ENCODE results near the gene CBFA2T3.

CBFA2T3 gene

DNA sequence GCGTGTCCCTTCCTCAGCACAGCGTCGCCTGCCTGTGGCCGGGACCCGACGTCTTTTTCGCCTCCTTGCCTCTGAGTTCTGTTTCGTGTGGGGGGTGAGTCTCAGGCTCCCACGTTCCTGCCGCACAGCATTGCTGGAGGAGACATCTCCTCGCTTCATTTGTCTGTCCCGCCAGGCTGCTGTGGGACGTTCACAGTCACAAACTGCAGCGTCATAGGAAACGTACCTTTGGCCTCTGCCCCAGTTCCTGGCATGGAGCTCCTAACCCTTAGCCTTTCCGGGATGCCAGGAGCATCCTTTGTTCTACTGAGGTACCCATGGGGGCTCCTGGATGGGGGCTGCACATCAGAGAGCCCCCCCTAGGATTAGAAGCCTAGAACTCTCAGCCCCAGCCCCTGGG lies 18.2 kb upstream of the CBFA2T3 start:
- no peak for DNase-seq

DNA sequence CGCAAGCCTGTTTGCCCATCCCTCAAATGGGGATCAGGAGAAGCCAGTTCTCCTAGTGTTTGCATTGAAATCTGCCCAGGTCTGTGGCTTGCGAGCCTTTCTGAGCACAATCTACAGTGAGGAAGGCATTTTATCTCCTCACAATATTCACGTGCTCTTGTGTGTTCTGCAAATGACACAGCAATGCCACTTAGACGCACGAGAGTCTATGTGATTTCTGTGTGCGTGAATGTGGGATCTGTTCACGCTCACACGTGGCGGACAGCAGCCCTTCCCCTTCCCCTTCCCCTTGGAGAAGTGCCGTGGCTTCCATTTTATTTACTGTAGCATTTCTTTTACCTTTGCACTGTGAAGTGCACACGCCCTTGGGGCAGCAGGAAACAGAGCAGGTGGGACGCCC lies 17.7 kb upstream of the CBFA2T3 start:
- no peak for DNase-seq

DNA sequence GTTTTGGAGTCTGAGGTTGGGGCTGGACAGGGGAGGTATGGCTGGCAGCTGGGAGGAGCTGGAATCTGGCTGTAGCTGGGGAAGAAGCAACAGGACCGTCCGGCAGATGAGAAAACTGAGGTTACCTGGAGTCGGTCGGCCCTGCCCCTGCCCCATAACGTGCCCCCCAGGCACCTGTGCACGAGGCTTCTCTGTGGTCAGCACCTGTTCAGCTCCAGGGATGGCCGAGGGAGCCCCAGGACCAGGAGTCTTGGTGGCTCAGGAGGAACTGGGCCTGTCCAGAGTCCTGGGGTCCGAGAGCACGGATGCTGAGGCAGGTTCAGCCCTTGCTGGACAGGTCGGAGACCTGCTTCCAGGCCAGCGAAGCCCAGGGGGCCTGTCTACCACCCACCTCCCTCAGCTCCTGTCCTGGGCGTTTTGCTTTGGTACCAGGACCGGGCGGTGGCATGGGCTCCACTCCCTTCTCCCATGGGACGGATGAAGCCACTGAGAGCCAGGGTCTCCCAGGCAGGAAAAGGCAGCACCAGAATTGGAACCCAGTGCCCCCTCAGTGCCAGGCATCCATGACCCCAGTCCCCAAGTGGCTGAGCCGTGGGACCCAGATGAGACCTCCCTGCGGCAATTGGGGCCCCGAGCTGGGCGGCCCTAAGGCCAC lies 17.1 kb upstream of the CBFA2T3 start:
- no peak for DNase-seq

DNA sequence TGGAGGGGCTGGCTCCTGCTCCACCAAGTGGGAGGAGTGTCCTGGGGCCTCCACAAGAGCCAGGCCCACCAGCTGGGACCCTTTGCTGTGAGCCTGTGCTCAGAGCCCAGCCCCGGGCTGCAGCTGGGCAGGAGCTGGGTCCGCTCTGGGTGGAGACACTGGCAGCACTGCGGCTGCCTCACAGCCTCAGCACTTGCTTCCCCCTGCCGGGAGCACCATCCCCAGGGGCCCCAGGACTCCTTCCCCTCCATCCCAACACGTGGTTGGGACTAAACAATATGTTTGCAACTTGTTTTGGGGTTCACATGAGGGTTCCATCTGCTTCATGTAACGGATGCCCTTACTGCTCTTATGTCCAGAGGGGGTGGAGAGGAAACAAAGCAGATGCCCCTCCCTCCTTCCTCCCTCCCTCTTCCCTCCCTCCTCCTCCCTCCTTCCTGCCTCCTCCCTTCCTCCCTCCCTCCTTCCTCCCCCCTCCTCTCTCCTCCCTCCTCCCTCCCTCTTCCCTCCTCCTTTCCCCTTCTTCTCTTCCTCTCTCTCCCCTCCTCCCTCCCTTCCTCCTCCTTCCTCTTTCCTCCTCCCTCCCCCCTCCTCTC lies 16.3 kb upstream of the CBFA2T3 start:
- DNase-seq, result no peak

DNA sequence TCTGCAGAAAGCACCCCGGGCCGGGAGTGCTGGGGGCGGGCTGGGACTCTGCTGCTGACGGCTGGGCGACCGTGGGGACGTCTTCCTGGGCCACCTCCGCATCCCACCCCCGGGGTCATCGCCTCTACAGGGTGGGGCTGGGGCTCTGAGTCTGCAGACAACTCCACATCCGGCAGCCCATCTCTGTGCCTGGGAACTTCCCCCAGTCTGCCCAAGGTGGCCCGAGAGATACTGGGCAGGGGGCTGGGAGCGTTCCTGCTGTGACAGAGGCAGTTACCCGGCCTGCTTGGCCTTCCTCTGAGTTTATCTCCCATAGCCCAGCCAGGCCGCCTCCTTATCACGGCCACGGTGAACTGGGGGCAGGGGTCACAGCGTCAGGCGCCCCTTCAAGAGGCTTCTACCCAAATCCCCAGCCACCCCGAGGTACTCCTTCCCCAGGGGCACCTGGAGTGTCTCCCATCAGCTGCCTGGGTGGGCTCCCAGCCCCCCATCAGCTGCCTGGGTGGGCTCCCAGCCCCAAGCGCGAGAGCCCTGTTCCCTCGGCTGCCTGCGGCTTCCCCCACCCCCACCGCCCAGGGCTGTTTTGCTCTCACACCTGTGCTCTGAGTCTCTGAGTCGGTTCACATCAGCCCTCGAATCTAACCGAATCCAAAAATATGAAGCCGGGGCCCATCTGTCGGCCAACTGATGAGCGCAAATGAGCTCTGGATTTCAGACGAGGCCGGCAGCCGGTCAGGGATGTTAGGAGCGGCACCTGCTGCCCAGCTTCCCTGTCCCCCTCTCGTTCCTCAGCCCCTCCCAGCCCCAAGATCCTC lies 15.6 kb upstream of the CBFA2T3 start:
- DNase-seq, result no peak

DNA sequence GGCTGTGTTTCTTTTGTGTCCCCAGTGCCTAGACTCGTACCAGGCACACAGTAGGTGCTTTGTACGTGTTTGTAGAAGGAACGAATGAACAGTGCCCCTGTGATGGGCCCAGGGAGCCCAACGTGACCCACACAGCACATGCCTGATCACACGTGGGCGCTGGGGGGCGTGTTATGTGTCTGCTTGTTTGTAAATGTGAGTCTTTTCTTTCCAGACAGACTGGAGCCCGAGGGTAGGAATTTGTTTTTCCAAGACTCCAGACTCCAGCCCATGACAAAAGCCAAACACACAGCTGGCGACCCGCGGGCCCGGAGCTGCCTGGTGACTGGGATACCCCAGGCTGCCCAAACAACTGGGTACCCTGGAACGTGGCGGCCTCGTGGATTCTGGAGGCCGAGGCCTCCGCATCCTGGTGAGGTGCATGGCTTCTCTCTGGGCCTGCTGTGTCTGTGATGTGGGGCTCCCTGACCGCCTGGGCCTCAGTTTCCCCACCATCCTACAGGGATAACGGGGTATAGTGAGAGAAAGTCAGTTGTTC lies 14.9 kb upstream of the CBFA2T3 start:
- no peak for DNase-seq

DNA sequence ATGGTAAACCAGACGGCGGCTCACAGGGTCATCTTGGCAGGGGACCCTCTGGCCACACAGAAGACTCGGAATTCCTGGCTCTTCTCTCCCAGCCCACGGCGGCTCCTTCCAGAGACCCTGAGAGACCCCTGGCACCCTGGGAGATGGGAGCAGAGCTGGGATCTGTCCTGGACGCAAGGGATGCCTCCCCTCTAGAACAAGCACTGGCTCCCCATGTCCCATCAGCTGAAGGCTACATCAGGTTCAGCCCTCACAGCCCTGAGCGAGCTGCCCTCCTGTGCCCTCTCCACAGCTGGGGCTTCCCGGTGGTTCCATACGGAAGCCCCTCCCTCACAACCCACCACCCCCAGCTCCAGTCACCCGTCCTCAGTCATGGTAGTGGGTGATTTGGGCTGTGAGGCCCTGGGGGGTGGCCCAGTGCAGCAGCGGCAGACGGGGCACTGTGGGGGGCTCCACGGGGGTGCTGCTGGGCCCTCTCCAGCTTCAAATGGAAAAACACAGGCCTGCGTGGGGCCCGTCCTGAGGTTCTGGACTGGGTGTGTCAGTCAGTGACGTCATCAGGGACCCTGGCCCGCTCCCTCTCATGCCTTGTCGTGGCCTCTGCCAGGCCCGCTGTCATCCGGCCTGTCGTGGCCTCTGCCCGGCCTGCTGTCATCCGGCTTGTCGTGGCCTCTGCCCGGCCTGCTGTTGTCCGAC lies 13.0 kb upstream of the CBFA2T3 start:
- DNase-seq, result no peak

DNA sequence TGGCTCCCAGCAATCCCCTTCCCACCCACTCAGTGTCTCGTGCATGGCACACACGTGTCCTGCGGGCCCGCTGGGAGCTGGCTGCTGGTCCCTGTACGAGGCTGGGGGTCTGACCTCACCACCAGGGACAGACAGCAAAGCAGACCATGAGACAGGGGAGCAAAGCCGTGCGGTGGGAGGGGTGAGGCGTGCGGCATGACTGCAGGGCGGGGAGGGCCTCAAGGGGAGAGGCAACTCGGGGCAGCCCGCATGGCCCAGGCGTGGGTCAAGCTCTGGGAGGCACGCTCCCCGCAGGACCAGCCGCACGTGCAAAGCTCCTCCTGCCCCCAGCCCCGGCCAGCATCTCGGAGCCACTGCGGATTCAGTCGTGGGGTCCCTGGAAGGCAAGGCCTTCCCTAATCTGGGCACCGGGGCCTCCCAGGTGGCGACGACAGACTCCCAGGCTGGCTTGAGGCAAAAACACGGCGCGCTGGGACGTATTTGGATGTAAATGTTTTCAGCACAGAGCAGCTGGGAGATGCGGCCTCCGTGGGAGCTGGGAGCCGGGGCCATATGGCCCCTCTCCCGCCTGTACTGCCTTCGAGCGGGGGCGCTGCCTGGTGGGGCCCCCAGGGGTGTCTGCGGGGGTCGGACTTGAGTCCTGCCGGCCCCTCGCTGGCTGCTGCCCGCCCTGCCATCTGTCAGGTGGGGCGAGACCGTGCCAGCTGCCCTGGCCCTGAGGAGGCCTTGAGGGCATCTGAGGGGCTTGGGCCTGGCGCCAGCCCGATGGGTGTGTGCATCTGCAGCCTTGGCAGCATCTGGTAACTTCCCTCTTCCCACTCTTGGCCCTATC lies 12.2 kb upstream of the CBFA2T3 start:
- no peak for DNase-seq

DNA sequence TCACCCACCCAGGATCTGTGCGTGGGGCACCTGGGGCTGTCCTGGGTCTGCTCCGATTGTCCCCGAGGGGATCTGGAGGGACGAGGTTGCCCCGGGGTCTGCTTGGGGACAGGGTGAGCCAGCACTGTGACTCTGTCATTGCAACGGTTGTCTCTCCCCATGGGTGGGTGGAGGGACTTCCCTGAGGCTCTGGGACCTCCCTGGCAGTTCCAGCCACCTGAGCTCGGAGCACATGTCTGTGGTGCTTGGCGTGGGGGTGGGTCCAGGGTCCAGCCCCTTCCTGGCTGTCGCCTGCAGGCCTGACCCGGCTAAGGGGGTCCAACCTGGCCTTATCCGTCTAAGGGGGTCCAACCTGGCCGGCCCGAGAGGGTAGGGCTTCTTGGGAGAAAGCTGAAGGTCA lies 8.5 kb upstream of the CBFA2T3 start:
- DNase-seq, result no peak

DNA sequence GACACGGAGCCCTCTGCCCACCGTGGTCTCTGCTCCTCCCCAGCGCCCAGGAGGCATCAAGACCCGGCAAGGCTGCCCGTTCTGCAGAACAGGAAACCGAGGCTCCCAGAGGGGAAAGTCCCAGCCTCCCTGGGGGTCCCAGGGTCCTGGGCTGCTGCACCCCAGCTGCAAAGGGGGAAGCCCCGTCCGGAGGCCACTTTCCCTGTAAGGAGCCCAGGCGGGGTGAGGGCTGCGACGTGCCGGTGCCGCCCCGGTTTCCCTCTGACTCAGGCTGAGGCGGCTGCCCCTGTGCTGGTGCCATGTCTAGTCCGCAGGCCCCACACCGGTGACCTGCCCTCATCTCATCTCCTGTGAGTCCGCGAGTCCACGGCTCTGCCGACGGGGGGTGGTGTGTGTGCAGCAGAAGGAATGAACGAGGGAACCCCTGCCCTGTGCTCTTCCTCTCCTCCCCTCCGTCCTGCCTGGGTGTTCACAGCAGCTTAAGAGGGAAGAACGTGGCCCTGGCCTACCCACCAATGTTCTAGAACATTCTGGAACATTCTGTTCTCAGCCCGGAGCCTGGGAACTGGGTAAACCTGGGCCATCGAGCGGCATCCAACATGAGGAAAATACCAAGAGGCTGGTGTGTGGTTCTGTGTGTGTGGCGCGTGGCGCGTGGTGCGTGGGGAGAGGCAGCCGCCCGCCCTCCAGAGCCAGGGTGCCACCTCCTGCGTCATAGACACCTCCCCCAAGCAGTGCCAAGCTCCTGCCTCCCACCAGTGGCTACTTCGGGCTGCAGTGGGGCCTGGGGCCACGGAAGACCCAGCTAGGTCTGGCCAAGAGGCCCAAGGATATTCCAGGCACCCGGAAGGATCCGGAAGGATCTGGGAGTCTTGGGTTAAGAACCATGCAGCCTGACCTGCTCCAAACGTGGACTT lies 7.0 kb upstream of the CBFA2T3 start:
- no peak for DNase-seq

DNA sequence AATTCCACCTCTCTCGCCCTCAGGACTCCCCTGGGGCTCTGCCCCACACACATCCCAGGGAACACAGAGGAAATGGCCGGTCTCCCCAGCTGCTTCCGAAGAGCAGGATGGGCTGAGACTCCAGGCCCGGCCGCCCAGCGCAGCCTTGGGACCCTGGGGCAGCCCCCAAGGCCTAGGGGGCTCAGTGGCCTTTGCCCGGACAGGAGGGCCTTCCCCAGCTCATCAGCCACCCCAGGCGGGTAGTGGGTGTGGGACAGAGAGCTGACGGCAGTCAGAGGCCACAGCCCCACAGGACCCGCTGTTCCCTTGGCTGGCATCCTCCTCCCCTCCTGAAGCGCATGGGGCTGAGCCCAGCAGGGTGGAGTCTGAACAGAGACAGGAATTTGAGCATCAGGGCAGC lies 6.2 kb upstream of the CBFA2T3 start:
- DNase-seq, result no peak

DNA sequence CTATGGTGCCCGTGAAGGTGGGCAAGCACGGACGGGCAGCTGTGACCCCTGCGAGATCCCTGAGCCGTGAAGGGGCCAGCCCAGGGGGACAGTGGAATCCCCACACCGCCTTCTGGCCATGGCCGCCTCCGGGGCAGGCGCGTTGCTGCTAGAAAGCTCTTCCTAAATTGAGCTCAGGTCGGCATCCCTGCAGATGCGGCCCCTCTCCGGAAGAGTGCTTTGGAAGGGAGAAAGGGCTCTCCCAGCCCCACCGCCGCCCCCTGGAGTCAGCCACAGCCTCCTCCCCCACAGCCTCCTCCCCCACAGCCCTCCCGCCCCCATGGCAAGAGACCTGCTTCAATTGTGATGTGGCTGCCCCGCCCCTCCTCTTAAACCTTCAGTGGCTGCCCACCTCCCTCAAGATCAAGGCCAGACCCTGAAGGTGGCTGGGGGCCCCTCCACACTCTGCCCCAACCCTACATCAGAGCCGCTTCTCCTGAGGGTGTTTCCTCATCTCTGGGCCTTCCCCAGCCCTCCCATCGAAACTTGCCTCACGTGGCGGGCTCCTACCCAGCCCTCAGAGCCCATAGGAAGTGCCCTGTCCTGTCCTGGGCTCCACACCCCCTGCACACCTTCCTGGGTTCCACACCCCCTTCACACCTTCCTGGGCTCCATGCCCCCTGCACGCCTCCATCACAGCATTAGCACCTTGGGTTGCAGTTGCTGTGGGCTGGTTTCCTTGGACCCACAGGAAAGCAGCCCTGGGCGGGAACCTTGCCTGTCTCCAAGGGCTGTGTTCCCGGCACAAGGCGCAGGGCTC lies 5.5 kb upstream of the CBFA2T3 start:
- DNase-seq, result no peak

DNA sequence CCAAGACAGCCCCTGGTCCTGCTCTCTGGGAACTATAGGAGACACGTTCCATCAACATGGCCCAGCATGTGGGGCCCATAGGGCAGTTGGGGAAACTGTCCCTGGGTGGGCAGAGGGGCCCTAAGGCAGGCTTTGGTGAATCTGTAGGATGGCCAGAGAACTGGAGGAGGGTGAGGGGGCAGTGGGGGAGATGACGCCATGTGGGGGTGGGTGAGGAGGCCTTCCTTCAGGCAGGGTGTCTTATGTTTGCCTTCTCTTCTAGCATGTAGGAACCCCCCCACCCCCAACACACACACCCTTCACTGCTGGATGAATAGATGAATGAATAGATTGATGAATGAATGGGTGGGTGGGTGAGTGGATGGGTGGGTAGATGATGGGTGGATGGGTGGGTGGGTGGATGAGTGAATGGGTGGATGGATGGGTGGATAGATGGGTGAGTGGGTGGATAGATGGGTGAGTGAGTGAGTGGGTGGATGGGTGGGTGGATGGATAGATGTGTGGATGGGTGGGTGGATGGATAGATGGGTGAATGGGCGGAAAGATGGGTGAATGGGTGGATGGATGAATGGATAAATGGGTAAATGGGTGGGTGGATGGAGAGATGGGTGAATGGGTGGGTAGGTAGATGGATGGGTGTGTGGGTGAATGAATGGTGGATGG lies 2.5 kb upstream of the CBFA2T3 start:
- DNase-seq, result no peak

DNA sequence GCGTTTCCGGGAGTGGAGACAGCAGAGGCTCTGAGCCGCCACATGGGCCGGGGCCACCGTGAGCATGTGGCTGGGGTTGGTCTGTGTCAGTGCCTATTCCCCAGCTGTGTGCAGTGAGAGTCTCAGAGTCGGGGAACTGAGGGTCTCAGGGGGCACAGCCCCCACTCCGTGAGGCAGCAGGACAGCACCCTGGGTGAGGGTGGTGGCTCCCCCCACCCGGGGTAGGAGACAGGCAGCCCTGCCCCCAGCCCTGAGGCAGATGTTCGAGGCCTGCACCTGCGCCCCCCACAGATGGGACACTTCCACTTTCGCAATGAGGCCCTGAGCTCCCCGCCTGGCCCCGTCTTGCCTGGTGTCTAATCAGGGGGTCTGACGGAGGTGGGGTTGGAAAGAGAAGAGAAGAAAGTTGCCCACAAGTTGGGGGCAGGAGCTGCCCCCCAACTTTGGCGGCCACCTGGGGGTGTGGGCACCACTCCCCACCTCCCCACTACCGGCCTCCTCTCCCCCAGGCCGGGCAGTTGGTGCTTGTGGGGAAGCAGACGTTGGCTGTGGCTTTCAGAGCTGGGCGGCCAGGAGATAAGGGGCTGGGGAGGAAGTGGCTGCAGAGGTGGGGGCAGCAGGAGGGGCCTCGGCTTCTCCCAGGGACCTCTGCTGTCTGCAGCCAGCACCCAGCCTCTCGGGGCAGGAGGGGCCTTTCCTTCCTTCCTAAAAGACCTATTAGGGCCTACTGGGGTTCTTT lies 1.8 kb upstream of the CBFA2T3 start:
- DNase-seq, result no peak

DNA sequence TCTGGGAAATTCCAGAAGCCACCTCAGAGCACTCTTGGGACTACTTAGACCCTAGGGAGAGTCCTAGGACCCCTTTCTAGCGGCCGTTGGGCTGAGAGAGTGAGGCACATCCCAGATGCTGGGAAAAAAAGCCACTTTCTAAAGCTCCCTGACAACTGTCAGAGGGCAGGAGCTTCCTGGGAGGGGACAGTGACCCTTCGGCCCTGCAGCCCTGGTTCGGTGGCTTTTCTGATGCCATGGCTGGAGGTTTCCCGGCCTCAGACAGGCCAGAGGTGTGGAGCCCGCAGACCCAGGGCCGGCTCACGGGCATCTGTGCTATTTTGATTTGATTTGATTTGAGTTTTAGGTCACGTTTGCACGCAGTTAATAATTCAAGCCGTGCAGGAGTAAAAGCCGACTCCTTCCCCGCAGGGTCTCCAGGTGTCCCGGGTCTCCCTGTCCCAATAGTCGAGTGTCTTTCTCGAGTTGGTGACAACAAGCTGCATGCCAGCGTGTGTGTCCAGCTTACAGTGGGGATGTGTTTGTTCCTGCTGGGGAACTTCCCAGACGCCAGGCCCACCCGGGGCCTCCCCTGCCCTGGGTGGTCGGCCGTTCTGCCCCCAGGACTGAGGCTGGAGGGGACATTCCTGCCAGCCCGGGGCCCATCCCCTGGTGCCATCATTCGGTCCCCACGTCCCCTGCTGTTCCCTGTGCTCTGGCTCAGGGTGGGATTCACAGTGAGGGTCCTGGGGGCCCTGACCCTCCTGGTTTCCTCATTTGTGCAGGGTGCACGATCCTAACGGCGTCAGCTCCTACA lies 1.0 kb upstream of the CBFA2T3 start:
- no peak for DNase-seq

DNA sequence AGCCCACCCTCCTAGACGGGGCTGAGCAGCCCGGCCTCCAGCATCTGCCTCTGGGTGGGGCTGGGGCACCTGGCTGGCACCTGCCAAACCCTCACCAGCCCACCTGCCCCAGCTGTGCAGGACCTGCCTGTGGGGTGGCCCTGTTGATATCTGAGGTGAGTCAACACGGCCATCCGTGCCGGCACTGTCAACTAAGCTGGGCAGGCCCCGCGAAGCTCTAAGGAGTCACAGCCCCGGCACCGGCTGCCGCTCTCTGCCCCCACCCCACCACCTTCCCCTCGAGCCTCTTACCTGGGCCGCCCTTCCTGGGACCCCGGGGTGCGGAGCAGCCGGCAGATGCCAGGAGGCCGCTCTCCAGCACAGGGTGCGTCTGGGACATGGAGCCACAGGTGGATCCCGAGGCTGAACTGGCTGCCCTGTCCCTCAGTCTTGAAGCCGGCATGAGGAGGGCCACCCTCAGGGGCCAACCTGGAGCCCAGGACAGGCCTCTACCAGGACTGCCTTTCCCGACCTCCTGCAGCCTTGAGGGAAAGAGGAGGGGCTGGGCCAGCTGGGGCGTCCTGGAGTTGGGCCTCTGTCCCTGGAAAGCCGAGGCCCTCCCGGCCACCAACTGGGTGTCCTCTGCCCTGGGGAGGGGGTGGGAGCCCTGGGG lies 515 bp downstream of the CBFA2T3 start:
- no peak for DNase-seq

DNA sequence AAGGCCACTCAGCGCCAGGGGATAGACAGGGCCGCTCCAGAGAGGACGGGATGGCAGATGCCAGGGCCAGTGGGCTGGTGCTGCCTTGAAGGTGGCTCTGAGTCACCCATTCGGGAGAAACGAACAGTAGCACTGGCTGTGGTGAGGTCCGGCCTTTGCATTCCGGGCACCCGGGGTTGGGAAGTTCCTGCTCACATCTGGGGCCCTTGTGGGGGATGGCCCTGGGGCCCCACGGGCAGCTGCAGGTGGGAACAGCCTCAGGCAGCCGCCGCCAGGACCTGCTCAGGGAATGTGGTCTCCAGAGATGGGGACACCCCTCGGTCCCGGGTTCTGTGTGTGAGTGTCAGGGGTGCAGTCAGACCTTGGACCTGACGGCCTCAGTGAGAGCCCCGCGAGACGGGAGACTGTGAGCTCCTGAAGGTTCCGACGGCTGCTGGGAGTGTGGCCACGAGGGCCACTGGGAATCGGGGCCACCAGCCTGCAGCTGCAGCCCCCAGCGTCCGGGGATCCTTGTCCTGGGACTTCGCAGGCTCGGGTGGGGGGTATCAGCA lies 1.4 kb downstream of the CBFA2T3 start:
- DNase-seq, result no peak

DNA sequence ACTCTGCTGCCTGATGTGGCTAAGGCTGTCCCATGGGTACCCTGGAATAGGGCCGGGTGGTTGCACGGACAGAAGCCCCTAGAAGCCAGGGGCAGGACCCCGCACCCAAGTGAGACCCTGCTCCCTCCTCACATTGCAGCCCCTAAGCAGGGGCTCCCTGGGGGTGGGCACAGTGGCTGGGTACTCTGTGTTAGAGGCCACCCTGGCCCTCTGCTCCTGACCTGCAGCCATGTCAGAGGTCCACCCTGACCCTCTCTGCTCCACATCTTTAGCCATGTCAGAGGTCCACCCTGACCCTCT lies 2.1 kb downstream of the CBFA2T3 start:
- no peak for DNase-seq

Measured in activated CD4-positive, alpha-beta T cell treated with anti-CD3 and anti-CD28 coated beads for 48 hours (primary cell).